ENCODE measurements around the gene ACSL4.
A peak's percentile ranks its signal among the peaks of the same experiment; 100 is the strongest.
"Not testable (repeated sequence)": the region's sequence is repeated elsewhere in the genome, so short reads cannot be mapped to it uniquely, and the experiment has no call there.

ACSL4 gene

GRCh38 chrX:109733613-109734083 is 591 bp upstream of the ACSL4 start:
- TF ChIP-seq EZH2phosphoT487 (IDR thresholded peaks at IDR 0.05; ENCODE audit: borderline replicate concordance, low read length) = no peak
- TF ChIP-seq, protein P1, sequence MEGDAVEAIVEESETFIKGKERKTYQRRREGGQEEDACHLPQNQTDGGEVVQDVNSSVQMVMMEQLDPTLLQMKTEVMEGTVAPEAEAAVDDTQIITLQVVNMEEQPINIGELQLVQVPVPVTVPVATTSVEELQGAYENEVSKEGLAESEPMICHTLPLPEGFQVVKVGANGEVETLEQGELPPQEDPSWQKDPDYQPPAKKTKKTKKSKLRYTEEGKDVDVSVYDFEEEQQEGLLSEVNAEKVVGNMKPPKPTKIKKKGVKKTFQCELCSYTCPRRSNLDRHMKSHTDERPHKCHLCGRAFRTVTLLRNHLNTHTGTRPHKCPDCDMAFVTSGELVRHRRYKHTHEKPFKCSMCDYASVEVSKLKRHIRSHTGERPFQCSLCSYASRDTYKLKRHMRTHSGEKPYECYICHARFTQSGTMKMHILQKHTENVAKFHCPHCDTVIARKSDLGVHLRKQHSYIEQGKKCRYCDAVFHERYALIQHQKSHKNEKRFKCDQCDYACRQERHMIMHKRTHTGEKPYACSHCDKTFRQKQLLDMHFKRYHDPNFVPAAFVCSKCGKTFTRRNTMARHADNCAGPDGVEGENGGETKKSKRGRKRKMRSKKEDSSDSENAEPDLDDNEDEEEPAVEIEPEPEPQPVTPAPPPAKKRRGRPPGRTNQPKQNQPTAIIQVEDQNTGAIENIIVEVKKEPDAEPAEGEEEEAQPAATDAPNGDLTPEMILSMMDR (IDR thresholded peaks at IDR 0.05; ENCODE audit: low read depth, low read length, poor library complexity, severe bottlenecking) = no peak
- H4K20me1 ChIP-seq (ENCODE audit: control insufficient read depth, insufficient read depth, low read depth, low read length) = peaks cover 5% of the 10 kb centered on the region; the same call in 1 of the 2 replicates
- H3K9me2 ChIP-seq (replicated peaks; ENCODE audit: control insufficient read depth, low read length) = no peaks in the 10 kb centered on the region
- peaks cover 39% of the 10 kb centered on the region for H3K4me1 ChIP-seq (ENCODE audit: control insufficient read depth, low read length)
- no peaks in the 10 kb centered on the region for H3K9me3 ChIP-seq (ENCODE audit: control insufficient read depth, insufficient read depth, low read length)
- peaks cover 44% of the 10 kb centered on the region for H3K79me2 ChIP-seq (ENCODE audit: control insufficient read depth, low read length)
- H3K27me3 ChIP-seq (ENCODE audit: control insufficient read depth, low read length) = no peaks in the 10 kb centered on the region
- peak overlapping the region; percentile 69 for H3K27ac ChIP-seq (ENCODE audit: low read depth, low read length)
- H3K36me3 ChIP-seq (ENCODE audit: control insufficient read depth, low read length) = peaks cover 27% of the 10 kb centered on the region
- H3K4me3 ChIP-seq (ENCODE audit: low read length) = peak overlapping the region; percentile 88
- no peaks in the 10 kb centered on the region for H3F3A ChIP-seq (ENCODE audit: control insufficient read depth, insufficient read depth)
- peak overlapping the region; percentile 97 for H3K4me2 ChIP-seq (ENCODE audit: low read length)

DNA sequence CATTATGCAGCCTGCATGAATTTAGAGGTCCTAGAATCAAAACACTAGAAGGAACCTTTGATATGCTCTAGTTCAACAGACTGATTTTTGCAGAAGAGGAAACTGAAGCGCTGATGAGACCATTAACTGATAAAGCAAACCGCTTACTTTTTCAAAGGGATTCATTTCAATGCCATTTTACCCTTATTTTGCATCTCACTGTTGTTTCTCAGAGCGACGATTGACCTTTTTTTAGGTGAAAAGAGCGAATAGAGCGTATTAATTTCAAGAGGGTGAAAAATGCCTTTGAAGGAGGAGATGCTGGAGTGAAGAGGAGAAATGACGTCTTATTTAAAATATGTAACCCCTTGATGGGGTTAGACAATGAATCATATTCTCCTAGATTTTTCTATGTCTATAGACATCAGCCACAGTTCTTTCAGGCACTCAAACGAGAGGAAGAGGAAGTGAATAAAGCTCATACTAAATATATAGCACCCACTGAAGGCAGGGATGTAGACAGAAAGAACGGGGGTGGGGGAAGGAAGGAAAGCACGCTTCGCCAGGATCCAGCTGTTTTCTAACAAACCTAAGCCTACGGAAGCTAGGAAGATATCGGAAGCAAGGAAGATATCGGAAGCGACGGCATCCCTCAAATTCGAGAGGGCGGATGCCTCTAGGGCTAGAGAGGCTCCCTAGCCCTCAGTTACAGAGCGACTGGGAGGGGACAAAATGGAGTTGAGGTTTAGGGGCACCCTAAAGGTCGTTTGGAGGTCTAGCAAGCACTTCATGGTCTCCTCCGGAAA is 848 bp downstream of the ACSL4 start:
- Histone ChIP-seq H3K9me2 (replicated peaks; ENCODE audit: control insufficient read depth, low read length) (no peaks in the 10 kb centered on the region), H3K4me3 (ENCODE audit: low read length) (peak overlapping the region; percentile 88)
- no peak for TF ChIP-seq EZH2phosphoT487 (IDR thresholded peaks at IDR 0.05; ENCODE audit: borderline replicate concordance, low read length)
- TF ChIP-seq, protein P1 (IDR thresholded peaks at IDR 0.05; ENCODE audit: low read depth, low read length, poor library complexity, severe bottlenecking) = no peak

GRCh38 chrX:109728173-109728535 is 4.9 kb downstream of the ACSL4 start:
- no peak for TF ChIP-seq EZH2phosphoT487 (IDR thresholded peaks at IDR 0.05; ENCODE audit: borderline replicate concordance, low read length)
- TF ChIP-seq, protein P1 (IDR thresholded peaks at IDR 0.05; ENCODE audit: low read depth, low read length, poor library complexity, severe bottlenecking) = no peak
- Histone ChIP-seq H3K27me3 (ENCODE audit: control insufficient read depth, low read length) (no peaks in the 10 kb centered on the region), H3K79me2 (ENCODE audit: control insufficient read depth, low read length) (peaks cover 92% of the 10 kb centered on the region), H3K4me2 (ENCODE audit: low read length) (0 out of 2 replicates have a peak overlapping the region, but pooled peaks have one; percentile 0), H3K27ac (ENCODE audit: low read depth, low read length) (no peak overlapping the region), H3F3A (ENCODE audit: control insufficient read depth, insufficient read depth) (no peaks in the 10 kb centered on the region), H3K4me1 (ENCODE audit: control insufficient read depth, low read length) (peaks cover 31% of the 10 kb centered on the region), H3K4me3 (ENCODE audit: low read length) (no peak overlapping the region), H3K36me3 (ENCODE audit: control insufficient read depth, low read length) (peaks cover 39% of the 10 kb centered on the region), H4K20me1 (ENCODE audit: control insufficient read depth, insufficient read depth, low read depth, low read length) (peaks cover 7% of the 10 kb centered on the region; the same call in 1 of the 2 replicates), H3K9me2 (replicated peaks; ENCODE audit: control insufficient read depth, low read length) (no peaks in the 10 kb centered on the region), H3K9me3 (ENCODE audit: control insufficient read depth, insufficient read depth, low read length) (no peaks in the 10 kb centered on the region)

More for the DNA sequence above, 848 bp downstream of the ACSL4 start:
- Histone ChIP-seq H3K9me3 (ENCODE audit: control insufficient read depth, insufficient read depth, low read length) (no peaks in the 10 kb centered on the region), H3K4me2 (ENCODE audit: low read length) (peak overlapping the region; percentile 76), H3K27ac (ENCODE audit: low read depth, low read length) (peak overlapping the region; percentile 78), H3K27me3 (ENCODE audit: control insufficient read depth, low read length) (no peaks in the 10 kb centered on the region), H3K4me1 (ENCODE audit: control insufficient read depth, low read length) (peaks cover 47% of the 10 kb centered on the region), H3K79me2 (ENCODE audit: control insufficient read depth, low read length) (peaks cover 58% of the 10 kb centered on the region), H3K36me3 (ENCODE audit: control insufficient read depth, low read length) (peaks cover 37% of the 10 kb centered on the region), H4K20me1 (ENCODE audit: control insufficient read depth, insufficient read depth, low read depth, low read length) (peaks cover 5% of the 10 kb centered on the region; the same call in 1 of the 2 replicates), H3F3A (ENCODE audit: control insufficient read depth, insufficient read depth) (no peaks in the 10 kb centered on the region)

DNA sequence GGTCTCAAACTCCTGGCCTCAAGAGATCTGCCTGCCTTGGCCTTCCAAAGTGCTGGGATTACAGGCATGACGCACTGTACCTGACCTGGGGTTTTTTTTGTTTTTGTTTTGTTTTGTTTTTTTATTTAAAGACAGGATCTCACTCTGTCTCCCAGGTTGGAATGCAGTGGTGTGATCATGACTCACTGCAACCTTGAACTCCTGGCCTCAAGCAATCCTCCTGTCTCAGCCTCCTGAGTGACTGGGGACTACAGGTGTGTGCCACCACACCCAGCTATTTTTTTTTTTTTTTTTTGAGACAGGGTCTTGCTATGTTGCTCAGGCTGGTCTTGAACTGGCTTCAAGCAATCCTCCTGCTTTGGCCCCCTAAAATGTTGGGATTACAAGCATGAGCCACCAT is 8.1 kb downstream of the ACSL4 start:
- Histone ChIP-seq H3K4me1 (ENCODE audit: control insufficient read depth, low read length) (peaks cover 20% of the 10 kb centered on the region), H3K79me2 (ENCODE audit: control insufficient read depth, low read length) (peaks cover 86% of the 10 kb centered on the region), H3K36me3 (ENCODE audit: control insufficient read depth, low read length) (peaks cover 19% of the 10 kb centered on the region)
- not testable (repeated sequence) for H3K4me2 ChIP-seq (ENCODE audit: low read length); H3K27ac ChIP-seq (ENCODE audit: low read depth, low read length); H3K4me3 ChIP-seq (ENCODE audit: low read length); H3K9me3 ChIP-seq (ENCODE audit: control insufficient read depth, insufficient read depth, low read length); H3K9me2 ChIP-seq (replicated peaks; ENCODE audit: control insufficient read depth, low read length); H3K27me3 ChIP-seq (ENCODE audit: control insufficient read depth, low read length); H3F3A ChIP-seq (ENCODE audit: control insufficient read depth, insufficient read depth); H4K20me1 ChIP-seq (ENCODE audit: control insufficient read depth, insufficient read depth, low read depth, low read length)

Measured in DOHH2 (cell line).